ENCODE results near the gene NUP160. TPM values are rescaled to one million over a fixed set of nuclear protein-coding genes. Genes with fewer than 3 reads are reported as not detected.
"Not testable (repeated sequence)": the region's sequence is repeated elsewhere in the genome, so short reads cannot be mapped to it uniquely, and the experiment has no call there.

NUP160 gene
- total RNA-seq, 4 donors from 2014 or later, result 36.5 to 53.6 (median 39.7) TPM

GRCh38 chr11:47889714-47890441, 41.7 kb upstream of the NUP160 start:
- H3K27me3 ChIP-seq, result no peaks in the 10 kb centered on the region
- no peak overlapping the region for H3K4me3 ChIP-seq (replicated peaks in 1 of 3)
- no peaks in the 10 kb centered on the region for H3K9me3 ChIP-seq
- peak overlapping the region; percentile 69 to 79 (median 73) for H3K27ac ChIP-seq
- no peaks in the 10 kb centered on the region for H3K36me3 ChIP-seq
- DNase-seq, result peak; percentile 39 to 40
- peaks cover 24 to 30% of the 10 kb centered on the region in 2 donors for H3K4me1 ChIP-seq
- 15 to 17% methylated on average over 4 of the region's 4 CpGs for WGBS, 2 donors
- intact Hi-C loops (cut with DNase I), result no loop called here
- TF ChIP-seq POLR2A (IDR thresholded peaks at IDR 0.05), result no peak
- TF ChIP-seq CTCF (IDR thresholded peaks at IDR 0.05), result no peak

GRCh38 chr11:47887910-47888569, 39.9 kb upstream of the NUP160 start:
- H3K9me3 ChIP-seq, result no peaks in the 10 kb centered on the region
- DNase-seq, result no peak
- peaks cover 24 to 30% of the 10 kb centered on the region in 2 donors for H3K4me1 ChIP-seq
- WGBS, 2 donors, result 93 to 96% methylated on average over 5 of the region's 5 CpGs
- intact Hi-C loops (cut with DNase I), result no loop called here
- TF ChIP-seq CTCF (IDR thresholded peaks at IDR 0.05) (no peak), POLR2A (IDR thresholded peaks at IDR 0.05) (no peak)
- no peaks in the 10 kb centered on the region for H3K36me3 ChIP-seq
- no peaks in the 10 kb centered on the region for H3K27me3 ChIP-seq
- H3K4me3 ChIP-seq (replicated peaks in 1 of 3), result no peak overlapping the region
- no peak overlapping the region for H3K27ac ChIP-seq

GRCh38 chr11:47886096-47886495, 37.9 kb upstream of the NUP160 start:
- Histone ChIP-seq H3K4me3 (replicated peaks in 1 of 3) (no peak overlapping the region), H3K9me3 (no peaks in the 10 kb centered on the region), H3K4me1 (peaks cover 22 to 27% of the 10 kb centered on the region in 2 donors), H3K27ac (peak overlapping the region in 1 of 3 donors; percentile 43), H3K36me3 (no peaks in the 10 kb centered on the region), H3K27me3 (no peaks in the 10 kb centered on the region)
- DNase-seq, result peak in 1 of 2 donors; percentile 22
- intact Hi-C loops (cut with DNase I), result no loop called here
- no peak for TF ChIP-seq CTCF (IDR thresholded peaks at IDR 0.05)
- TF ChIP-seq POLR2A (IDR thresholded peaks at IDR 0.05), result no peak
- 58 to 60% methylated on average over 6 of the region's 6 CpGs for WGBS, 2 donors

- peaks cover 10 to 11% of the 10 kb centered on the region in 2 donors for H3K4me1 ChIP-seq
- H3K9me3 ChIP-seq; H3K4me3 ChIP-seq (replicated peaks in 1 of 3); H3K27me3 ChIP-seq; DNase-seq; H3K36me3 ChIP-seq; H3K27ac ChIP-seq; intact Hi-C loops (cut with DNase I): not testable (repeated sequence)
- 94 to 95% methylated on average over 13 of the region's 13 CpGs for WGBS, 2 donors
Measured at GRCh38 chr11:47882437-47882836, 34.3 kb upstream of the NUP160 start.

- WGBS, 2 donors, result 75 to 77% methylated on average over 7 of the region's 7 CpGs
- TF ChIP-seq CTCF (IDR thresholded peaks at IDR 0.05) (no peak), POLR2A (IDR thresholded peaks at IDR 0.05) (no peak)
- no peak overlapping the region for H3K27ac ChIP-seq
- no peaks in the 10 kb centered on the region for H3K27me3 ChIP-seq
- H3K9me3 ChIP-seq, result no peaks in the 10 kb centered on the region
- no peak for DNase-seq
- no peak overlapping the region for H3K4me3 ChIP-seq (replicated peaks in 1 of 3)
- no peaks in the 10 kb centered on the region for H3K36me3 ChIP-seq
- intact Hi-C loops (cut with DNase I), result no loop called here
- peaks cover 8 to 9% of the 10 kb centered on the region in 2 donors for H3K4me1 ChIP-seq
Measured at GRCh38 chr11:47881145-47881544, 33.0 kb upstream of the NUP160 start.

Data from thyroid gland (tissue), 4 donors.